BLaER1 (cell line): ENCODE results near the gene ZNHIT3.

Experiments
- H3K27ac ChIP-seq: shearing (Covaris generic); formaldehyde crosslinking; 2 replicates; pipeline ENCODE4 v1.8.1; 2022
- H3K27me3 ChIP-seq: shearing (Covaris generic); formaldehyde crosslinking; 2 replicates; pipeline ENCODE4 v1.8.1; 2022
- H3K36me3 ChIP-seq: shearing (Covaris generic); formaldehyde crosslinking; 2 replicates; pipeline ENCODE4 v1.8.1; 2022
- H3K4me1 ChIP-seq: shearing (Covaris generic); formaldehyde crosslinking; 2 replicates; pipeline ENCODE4 v1.8.1; 2022
- H3K4me2 ChIP-seq: shearing (Covaris generic); formaldehyde crosslinking; 2 replicates; pipeline ENCODE4 v1.8.1; 2022
- H3K4me3 ChIP-seq: shearing (Covaris generic); formaldehyde crosslinking; 2 replicates; pipeline ENCODE4 v1.8.1; 2022
- H3K9ac ChIP-seq: shearing (Covaris generic); formaldehyde crosslinking; 2 replicates; pipeline ENCODE4 v1.8.1; 2022
- H3K9me3 ChIP-seq: shearing (Covaris generic); formaldehyde crosslinking; 2 replicates; pipeline ENCODE4 v1.8.1; 2022
- H4K20me1 ChIP-seq: shearing (Covaris generic); formaldehyde crosslinking; 2 replicates; pipeline ENCODE4 v1.8.1; 2022
- Cebpa-rat ChIP-seq: shearing (Covaris generic); IDR thresholded peaks from 2 replicates; pipeline ENCODE4 v1.8.1; 2022

ZNHIT3 gene

DNA sequence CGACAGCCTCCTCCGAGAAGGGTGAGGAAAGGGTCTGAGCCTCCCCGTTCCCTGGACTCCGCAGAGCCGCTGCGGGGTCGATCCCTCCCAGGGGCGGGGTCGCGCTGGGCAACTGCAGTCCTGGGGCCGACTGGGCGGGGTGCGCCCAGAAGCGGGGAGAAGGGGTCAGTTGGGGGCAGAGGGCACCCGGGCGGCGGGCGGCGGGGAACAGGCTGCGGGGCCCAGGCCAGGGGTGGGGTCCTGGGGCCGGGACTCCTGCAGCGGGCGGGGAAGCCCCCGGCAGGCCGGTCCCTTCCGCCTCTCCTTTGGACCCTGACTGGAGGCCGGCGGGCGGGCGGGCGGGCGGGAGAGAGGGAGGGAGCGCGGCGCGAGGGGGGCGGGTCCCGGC, 58.6 kb downstream of the ZNHIT3 start:
- H3K9me3 ChIP-seq, result no peaks in the 10 kb centered on the region
- peaks cover 12% of the 10 kb centered on the region; the same call in 1 of the 2 replicates for H3K36me3 ChIP-seq
- peak overlapping the region; percentile 81 for H3K4me3 ChIP-seq
- H3K27ac ChIP-seq, result peak overlapping the region; percentile 95
- H4K20me1 ChIP-seq, result peaks cover 46% of the 10 kb centered on the region
- H3K9ac ChIP-seq, result peak overlapping the region; percentile 96
- no peaks in the 10 kb centered on the region for H3K27me3 ChIP-seq
- H3K4me1 ChIP-seq, result peaks cover 34% of the 10 kb centered on the region
- no peak for TF ChIP-seq Cebpa-rat
- peak overlapping the region; percentile 36; the same call in 1 of the 2 replicates for H3K4me2 ChIP-seq
